Raji (cell line): ENCODE results near the gene PHLDA1.

ENCODE experiments used
- POLR2A ChIP-seq: IDR thresholded peaks from 2 replicates; pipeline ENCODE4 v1.6.1; 2011; ENCODE audit warnings: low read depth, low read length, control low read depth; ENCODE audit not compliant: insufficient read depth

Gene PHLDA1

DNA sequence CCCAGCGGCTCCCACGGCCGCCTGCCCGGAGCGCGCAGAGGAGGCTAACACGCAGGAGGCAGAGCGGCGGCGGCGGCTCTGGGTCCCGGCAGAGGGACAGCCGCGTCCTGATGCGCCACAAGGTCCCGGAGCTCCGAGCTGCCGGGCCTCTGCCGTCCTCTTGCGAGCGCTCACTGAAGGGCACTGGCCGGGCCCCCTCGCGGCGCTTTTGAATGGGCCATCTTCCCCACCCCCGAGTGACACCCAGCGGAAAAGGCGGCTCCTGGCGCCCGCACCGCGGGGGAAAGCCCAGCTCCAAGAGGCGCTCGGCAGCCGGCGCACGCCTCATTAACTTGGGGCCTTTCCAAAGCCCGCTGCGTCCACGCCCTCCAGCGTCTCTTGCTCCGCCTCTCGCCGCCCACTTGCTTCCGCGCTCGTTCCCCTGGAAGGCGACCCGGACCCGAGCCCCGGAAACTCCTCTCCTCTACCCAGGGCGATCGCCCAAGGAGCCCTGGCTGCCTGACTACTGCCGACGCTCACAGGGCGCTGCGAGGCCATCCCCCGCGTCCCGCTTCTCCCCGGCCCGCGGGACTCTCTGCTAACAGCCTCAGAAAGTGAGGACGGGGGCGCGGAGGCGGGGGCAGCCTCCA, at the start of gene PHLDA1:
PHLDA1 (minus strand) TSS at position 363 of the 629 bp plus-strand sequence.
- no peak; the same call in none of the 2 replicates for TF ChIP-seq POLR2A

DNA sequence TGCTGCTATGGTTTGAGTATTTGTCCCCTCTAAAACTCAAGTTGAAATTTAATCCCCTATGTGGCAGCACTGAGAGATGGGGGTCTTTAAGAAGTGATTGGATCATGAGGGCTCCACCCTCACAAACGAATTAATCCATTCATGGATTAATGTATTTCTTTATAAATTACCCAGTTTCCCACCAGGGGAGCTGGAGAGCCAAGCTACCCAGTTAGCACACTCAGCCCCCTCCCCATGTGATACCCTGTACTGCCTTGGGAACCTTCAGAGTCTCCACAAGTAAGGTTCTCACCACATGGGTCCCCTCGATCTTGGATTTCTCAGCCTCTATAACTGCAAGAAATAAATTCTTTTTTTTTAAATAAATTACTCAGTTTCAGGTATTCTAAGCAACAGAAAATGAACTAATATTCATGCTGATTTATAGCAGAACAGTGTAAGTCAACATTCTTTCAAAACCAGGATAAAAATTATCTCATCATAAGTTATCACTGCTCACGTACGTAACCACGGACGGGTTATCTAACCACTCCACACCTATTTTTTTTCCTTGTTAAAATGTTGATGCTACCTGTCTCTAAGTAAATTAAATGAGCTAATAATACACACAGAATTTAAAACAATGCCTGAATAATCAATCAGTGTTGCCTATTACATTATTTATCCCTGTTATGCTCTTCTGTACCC, 49.3 kb upstream of the PHLDA1 start:
- TF ChIP-seq POLR2A, result no peak

DNA sequence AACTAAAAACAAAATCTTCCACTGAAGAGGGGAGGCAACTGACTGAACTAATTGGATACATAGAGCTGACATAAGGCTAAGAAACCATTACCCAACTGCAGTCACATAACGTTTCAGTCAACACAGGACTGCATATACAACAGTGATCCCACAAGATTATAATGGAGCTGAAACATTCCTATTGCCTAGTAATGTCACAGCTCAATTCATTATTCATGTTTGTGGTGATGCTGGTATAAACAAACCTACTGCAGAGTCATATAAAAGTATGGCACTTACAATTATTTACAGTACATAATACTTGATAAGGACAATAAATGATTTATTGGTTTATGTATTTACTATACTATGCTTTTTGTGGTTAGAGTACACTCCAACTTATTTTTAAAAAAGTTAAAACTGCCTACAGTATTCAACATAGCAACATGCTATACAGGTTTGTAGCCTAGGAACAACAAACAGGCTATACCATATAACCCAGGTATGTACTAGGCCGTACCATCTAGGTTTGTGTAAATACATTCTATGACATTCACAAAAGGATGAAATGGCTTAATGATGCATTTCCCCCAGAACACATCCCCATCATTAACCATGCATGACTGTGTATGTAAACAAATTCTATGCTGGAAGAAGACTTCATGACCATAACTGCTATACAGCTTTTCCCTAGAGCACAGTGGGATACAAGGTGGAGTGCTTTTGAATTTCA, 48.6 kb upstream of the PHLDA1 start:
- TF ChIP-seq POLR2A, result no peak

DNA sequence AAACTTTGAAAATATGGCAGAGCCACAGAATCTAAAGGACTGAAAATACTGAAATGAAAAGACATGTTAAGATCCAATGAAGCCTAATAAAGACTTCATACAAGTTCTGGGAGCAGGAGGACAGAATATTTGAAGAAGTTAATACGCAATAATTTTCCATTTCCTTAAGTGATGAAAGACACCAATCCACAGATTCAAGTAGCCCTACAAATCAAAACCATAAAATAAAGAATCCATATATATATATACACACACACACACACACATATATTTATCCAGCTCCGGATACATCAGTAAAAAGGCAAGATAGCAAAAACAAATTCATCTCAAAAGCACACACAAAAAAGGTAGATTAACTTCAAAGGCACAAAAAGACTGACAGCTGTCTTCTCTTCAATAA, 47.2 kb upstream of the PHLDA1 start:
- no peak for TF ChIP-seq POLR2A

DNA sequence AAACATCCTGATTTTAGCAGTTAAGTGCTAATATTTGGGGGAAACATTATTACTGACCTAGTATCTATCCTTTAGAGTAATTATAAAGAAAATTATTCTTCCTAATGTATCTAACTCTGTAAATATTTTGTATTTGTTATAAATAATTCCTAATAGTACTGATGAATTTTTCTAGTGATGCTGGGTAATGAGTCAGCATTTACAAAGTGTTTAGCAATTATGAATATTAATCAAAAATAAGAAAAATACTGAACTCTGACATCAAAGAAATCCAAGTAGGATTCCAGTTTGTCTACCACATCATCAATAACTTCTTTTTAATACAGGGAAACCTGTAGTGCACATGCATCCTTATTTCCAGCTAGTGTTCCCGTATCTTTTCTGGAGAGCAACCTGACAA, 43.9 kb upstream of the PHLDA1 start:
- no peak for TF ChIP-seq POLR2A

DNA sequence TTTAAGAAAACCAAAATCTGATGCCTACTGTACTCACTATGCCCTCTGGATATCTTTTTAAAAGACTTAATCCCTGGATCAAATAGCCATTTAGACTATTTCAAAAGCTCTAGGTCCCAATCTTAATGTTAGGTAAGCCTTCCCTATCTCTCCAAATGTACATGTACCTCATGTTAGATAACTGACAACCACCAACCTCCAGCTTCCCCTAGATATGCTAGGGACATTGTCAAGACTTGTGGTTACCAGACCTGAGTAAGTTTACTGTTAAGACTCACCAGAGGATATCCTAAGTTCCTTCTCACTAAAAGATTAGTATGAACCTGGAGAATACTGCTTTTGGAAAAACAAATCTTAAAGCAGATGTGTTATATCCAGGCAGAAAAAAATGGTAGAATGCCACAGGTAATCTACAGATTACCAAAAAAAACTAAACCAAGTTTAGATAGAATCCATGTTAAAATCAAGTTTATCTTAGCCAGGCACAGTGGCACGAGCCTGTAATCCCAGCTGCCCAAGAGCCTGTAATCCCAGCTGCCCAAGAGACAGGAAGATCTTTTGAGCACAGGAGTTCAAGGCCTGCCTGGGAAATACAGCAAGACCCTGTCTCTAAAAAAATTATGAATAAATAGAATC, 43.2 kb upstream of the PHLDA1 start:
- no peak for TF ChIP-seq POLR2A

DNA sequence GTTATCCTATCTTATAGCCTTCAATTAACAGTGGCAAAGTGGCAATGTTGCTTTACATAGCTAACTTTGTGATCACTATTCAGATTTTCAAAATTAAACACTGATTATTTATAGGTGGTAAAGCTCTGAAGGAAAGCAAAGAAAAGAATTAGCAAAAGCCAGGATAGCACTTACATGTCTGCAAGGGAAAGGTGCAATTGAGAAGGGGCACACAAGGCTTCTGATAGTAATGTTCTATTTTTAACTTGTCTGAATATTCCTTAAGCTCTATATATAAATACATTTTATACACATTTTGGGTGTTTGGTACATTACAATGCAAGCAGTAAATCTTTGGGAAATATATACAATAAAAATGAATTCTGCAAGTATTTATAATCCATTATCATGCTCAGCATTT, 42.0 kb upstream of the PHLDA1 start:
- no peak for TF ChIP-seq POLR2A

DNA sequence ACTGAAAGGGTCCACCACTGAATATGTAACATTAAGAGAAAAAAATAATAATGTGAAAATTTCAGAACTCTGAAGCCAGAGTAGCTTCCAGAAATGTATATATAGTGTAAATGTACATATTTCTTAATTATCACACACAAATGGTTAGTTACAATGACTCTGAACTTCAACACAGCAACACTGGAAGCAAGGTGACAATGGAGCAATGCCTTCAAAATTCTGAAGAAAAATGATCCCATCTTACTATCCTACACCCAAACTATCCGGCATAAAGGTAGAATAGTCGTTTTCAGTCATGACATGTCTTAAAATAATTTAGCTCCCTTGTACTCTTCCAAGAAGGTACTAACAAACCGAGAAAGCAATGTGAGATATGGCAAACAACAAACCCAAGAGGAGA, 41.0 kb upstream of the PHLDA1 start:
- no peak for TF ChIP-seq POLR2A

DNA sequence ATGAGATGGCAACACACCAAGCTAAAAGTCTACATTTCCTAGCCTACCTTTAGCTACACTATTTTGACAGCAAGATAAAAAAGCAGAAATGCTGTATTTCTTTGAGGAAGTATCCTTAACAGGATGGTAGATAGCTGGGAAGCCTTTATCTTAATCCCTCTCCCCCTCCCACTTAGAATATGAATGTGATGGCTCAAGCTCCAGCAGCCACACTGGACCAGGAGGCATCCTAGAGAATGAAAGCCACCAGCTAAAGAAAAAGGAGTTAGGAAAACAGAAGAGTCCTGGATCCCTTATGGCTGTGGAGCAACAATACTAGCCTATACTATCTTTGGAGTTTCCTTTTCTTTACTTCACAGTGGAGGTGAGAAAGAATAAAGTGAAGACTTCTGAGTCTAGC, 37.8 kb upstream of the PHLDA1 start:
- no peak for TF ChIP-seq POLR2A

DNA sequence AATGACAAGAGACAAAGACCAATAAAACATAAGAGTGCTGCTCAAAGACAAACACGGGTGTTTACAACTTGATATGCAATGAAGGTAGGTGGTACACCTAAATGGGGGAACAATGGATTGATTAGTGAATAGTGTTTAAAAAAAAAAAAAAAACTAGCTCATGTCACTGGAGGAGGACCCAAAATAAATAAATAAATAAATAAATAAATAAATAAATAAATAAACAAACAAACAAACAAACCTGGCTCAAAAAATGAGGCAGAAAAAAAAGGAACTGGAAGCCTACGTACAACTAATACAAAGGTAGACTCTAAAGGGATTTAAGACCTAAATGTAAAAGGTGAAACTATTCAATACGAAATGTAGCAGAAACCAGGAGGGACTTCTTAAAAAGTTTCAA, 34.3 kb upstream of the PHLDA1 start:
- no peak for TF ChIP-seq POLR2A

DNA sequence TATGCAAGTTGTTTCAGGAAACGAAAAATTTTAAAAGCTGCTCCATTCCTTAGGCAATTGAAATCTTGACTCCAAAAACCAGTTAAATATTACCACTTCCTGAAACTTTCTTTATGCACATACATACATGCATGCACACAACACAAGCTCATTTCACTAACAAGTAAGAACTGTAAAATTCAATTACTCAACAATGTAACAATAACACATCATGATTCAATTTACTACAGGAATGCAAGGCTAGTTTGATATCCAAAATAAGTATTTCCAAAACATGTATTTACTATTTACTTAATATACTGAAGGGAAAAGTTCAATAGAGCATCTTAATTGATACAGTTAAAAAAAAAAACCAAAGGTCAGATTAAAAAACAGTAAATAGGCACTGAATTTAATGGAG, 33.3 kb upstream of the PHLDA1 start:
- TF ChIP-seq POLR2A, result no peak

DNA sequence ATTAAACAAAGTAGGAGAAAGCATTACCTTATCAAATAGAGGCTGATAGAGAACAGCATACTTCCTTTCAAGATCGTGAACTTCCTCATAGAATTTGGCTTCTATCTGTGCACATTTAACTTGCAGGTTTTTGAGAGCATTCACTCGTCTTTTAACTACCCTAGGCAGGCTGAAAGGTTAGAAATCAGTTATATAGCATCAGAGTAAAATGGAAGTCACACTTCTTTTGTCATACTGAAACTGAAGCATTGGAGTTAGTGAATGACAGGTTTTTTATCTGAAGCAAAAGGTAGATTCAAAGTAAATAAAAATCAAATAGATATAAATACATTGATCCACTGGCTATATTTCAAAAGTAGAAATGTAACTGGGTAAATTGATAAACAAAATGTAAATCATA, 28.5 kb upstream of the PHLDA1 start:
- TF ChIP-seq POLR2A, result no peak

DNA sequence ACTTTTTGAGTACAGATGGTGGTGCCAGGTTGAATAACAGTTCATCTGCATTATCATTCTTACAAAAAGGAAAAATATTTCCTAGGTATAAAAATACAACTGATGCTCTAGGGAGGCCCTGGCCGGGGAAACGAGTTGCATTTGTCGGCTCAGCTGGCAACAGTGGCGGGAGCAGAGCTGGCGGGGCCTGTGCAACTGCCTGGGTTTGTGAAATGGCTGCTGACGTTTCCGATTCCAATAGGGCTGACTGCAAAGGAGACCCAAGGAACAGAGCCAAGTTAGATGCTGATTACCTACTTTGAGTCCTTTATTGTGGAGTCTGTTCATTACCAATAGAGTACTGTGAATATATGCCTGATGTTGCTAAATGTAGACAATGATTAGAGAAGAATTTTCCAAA, 25.8 kb upstream of the PHLDA1 start:
- TF ChIP-seq POLR2A, result no peak

DNA sequence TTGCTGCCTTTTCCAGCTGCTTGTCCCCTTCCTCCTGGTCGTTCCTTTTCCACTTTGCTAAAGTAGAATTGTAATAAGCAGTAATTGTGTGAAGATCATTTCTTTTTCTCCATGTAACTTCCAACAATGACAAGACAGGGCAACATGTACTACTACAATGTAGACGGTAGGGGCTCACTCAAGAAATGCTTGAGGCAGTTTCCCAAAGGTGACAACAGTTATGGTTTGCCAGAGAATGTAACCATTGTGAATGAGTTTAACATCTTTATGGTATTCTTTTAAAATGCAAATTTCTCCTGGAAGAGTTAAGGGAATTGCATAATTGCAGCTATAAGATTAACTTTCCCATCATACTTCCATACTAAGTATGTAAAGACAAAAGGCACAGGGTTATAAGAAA, 23.8 kb upstream of the PHLDA1 start:
- no peak for TF ChIP-seq POLR2A

DNA sequence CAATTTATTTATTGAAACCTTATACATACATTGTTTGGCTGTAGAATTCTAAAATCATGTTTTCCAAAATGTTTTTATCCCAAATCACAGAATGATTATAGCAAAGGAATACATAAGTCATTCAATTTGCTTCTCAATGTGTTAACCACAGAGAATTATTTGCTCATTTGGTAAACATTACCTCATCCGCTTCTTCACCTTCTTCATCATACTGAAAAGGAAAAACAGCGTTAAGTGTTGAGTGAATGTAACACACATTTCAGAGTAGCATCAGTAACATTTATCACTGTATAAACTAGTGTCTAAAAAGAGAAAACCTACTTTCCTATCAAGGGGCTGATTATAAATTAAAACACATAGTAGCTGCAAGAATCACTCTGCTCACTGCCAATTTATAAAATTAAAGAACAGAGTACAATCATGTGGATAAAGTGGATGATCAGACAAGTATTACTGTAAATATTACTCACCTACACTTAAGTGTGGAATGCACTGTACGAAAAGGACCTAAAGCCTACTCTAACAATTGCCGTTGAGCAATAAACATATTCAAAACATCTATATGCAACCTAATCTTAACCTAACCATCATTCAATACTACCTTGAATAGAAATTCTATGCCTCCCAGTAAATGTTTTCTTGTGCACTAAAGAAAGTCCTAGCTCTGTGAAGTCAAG, 18.1 kb upstream of the PHLDA1 start:
- TF ChIP-seq POLR2A, result no peak
